H1 (cell line): ENCODE measurements around the gene FAM219A. TPM values are rescaled to one million over a fixed set of nuclear protein-coding genes. Genes with fewer than 3 reads are reported as not detected.

Experiments
- CTCF ChIA-PET: fragments of 300-600 bp; sonication (Branson Sonifier 250); formaldehyde crosslinking; loops from one replicate; lab custom pipeline; 2021; ENCODE audit not compliant: partially characterized antibody; lab: Charles Lee
- POLR2A ChIA-PET: fragments of 300-600 bp; sonication (Branson Sonifier 250); formaldehyde crosslinking; loops from one replicate; lab custom pipeline; 2021; ENCODE audit warnings: inconsistent platforms; ENCODE audit not compliant: partially characterized antibody; lab: Charles Lee
- DNase-seq, 2 experiments: peaks; one replicate each; pipeline versions ENCODE4 v3.0.0 to v3.0.0-alpha.2; 2010 to 2022; ENCODE audit warnings: low spot score in 2 of 2, low read depth in 1 of 2, mixed read lengths in 1 of 2
- FAIRE-seq: peaks from 2 replicates; lab custom pipeline; 2011; peaks lifted over from hg19 to GRCh38; lab: Jason Lieb, UNC
- H2AFZ ChIP-seq: 2 replicates; pipeline ENCODE4 v1.8.1; 2012; ENCODE audit warnings: low read length, inconsistent platforms
- H2AK5ac ChIP-seq: 2 replicates; pipeline ENCODE4 v1.6.1; 2013; ENCODE audit warnings: low read depth, low read length
- H2BK120ac ChIP-seq: replicated peaks from 2 replicates; pipeline ENCODE3; 2013; ENCODE audit warnings: low read depth, low read length, inconsistent platforms
- H2BK12ac ChIP-seq: 2 replicates; pipeline ENCODE4 v1.6.1; 2013; ENCODE audit warnings: low read depth, low read length
- H2BK15ac ChIP-seq: 2 replicates; pipeline ENCODE4 v1.6.1; 2013; ENCODE audit warnings: low read length
- H2BK20ac ChIP-seq: 2 replicates; pipeline ENCODE4 v1.6.1; 2013; ENCODE audit warnings: low read length
- H2BK5ac ChIP-seq: 2 replicates; pipeline ENCODE4 v1.6.1; 2013; ENCODE audit warnings: low read depth, low read length
- H3K14ac ChIP-seq: 2 replicates; pipeline ENCODE4 v1.6.1; 2013; ENCODE audit warnings: inconsistent platforms; ENCODE audit not compliant: insufficient read length
- H3K18ac ChIP-seq: 2 replicates; pipeline ENCODE4 v1.6.1; 2013; ENCODE audit warnings: low read length; ENCODE audit errors: extremely low read depth
- H3K23ac ChIP-seq: 2 replicates; pipeline ENCODE4 v1.6.1; 2013; ENCODE audit warnings: inconsistent platforms; ENCODE audit not compliant: insufficient read length
- H3K23me2 ChIP-seq: 2 replicates; pipeline ENCODE4 v1.6.1; 2013; ENCODE audit warnings: low read depth, low read length
- H3K27ac ChIP-seq: 2 replicates; pipeline ENCODE4 v1.6.1; 2011; ENCODE audit warnings: low read depth, low read length, inconsistent platforms
- H3K27me3 ChIP-seq, 4 experiments: replicated peaks in 1 of 4; 1 replicate in 1 of 4; 2 replicates in 3 of 4; pipeline versions ENCODE4 v1.6.1 to v1.8.1; 2011 to 2013; ENCODE audit warnings: low read length in 3 of 4, mild to moderate bottlenecking in 3 of 4, inconsistent platforms in 2 of 4, mixed read lengths in 2 of 4, moderate library complexity in 1 of 4; ENCODE audit not compliant: control insufficient read depth in 3 of 4, insufficient read depth in 3 of 4; ENCODE audit errors: extremely low read depth in 1 of 4
- H3K36me3 ChIP-seq, 4 experiments: 2 replicates each; pipeline versions ENCODE4 v1.6.1 to v1.8.1; 2011 to 2013; ENCODE audit warnings: mild to moderate bottlenecking in 4 of 4, low read length in 3 of 4, moderate library complexity in 2 of 4, control low read depth in 1 of 4, inconsistent platforms in 1 of 4; ENCODE audit not compliant: insufficient read depth in 4 of 4, control insufficient read depth in 2 of 4
- H3K4ac ChIP-seq: replicated peaks from 2 replicates; pipeline ENCODE3; 2013; ENCODE audit warnings: low read length, low read depth, mixed read lengths, inconsistent platforms; ENCODE audit not compliant: insufficient read length
- H3K4me1 ChIP-seq, 4 experiments: replicated peaks in 1 of 4; 1 replicate in 1 of 4; 2 replicates in 3 of 4; pipeline versions ENCODE4 v1.6.1 to v1.8.1; 2011 to 2013; ENCODE audit warnings: low read length in 3 of 4, inconsistent platforms in 2 of 4, mixed read lengths in 1 of 4; ENCODE audit not compliant: insufficient read depth in 4 of 4, control insufficient read depth in 3 of 4
- H3K4me2 ChIP-seq, 2 experiments: 2 replicates each; pipeline versions ENCODE4 v1.6.1 to v1.8.1; 2011 to 2013; ENCODE audit warnings: low read depth in 2 of 2, low read length in 2 of 2, control low read depth in 1 of 2, inconsistent platforms in 1 of 2, mild to moderate bottlenecking in 1 of 2; ENCODE audit not compliant: insufficient read depth in 1 of 2
- H3K4me3 ChIP-seq, 4 experiments: fragments of 200-600, 300-600 bp in 1 of 4; sonication (generic), shearing (Covaris generic), sonication (Bioruptor Twin) in 1 of 4; 2 replicates each; pipeline versions ENCODE4 v1.5.1 to v1.8.1; 2011 to 2016; ENCODE audit warnings: low read length in 4 of 4, low read depth in 3 of 4, control low read depth in 2 of 4, inconsistent platforms in 2 of 4, mild to moderate bottlenecking in 2 of 4, mixed read lengths in 1 of 4, moderate library complexity in 1 of 4; ENCODE audit not compliant: insufficient read depth in 2 of 4; ENCODE audit errors: extremely low read depth in 1 of 4
- H3K56ac ChIP-seq: replicated peaks from 2 replicates; pipeline ENCODE3; 2013; ENCODE audit warnings: low read depth, mild to moderate bottlenecking, mixed read lengths, low read length, inconsistent platforms; ENCODE audit not compliant: insufficient read length
- H3K79me1 ChIP-seq: 2 replicates; pipeline ENCODE4 v1.6.1; 2013; ENCODE audit warnings: low read depth, low read length, control low read depth
- H3K79me2 ChIP-seq, 2 experiments: 2 replicates each; pipeline versions ENCODE4 v1.6.1 to v1.8.1; 2012 to 2013; ENCODE audit warnings: low read length in 2 of 2, mild to moderate bottlenecking in 2 of 2, inconsistent platforms in 1 of 2; ENCODE audit not compliant: insufficient read depth in 2 of 2, control insufficient read depth in 1 of 2
- H3K9ac ChIP-seq, 4 experiments: replicated peaks in 1 of 4; 1 replicate in 1 of 4; 2 replicates in 3 of 4; pipeline versions ENCODE4 v1.6.1 to v1.8.1; 2011 to 2013; ENCODE audit warnings: low read depth in 3 of 4, low read length in 3 of 4, control low read depth in 2 of 4, mild to moderate bottlenecking in 2 of 4, moderate library complexity in 2 of 4, inconsistent platforms in 1 of 4; ENCODE audit errors: extremely low read depth in 1 of 4
- H3K9me3 ChIP-seq, 2 experiments: 2 replicates each; pipeline versions ENCODE4 v1.6.1 to v1.8.1; 2012 to 2013; ENCODE audit warnings: mild to moderate bottlenecking in 2 of 2, moderate library complexity in 2 of 2, control low read depth in 1 of 2, inconsistent platforms in 1 of 2, low read depth in 1 of 2, low read length in 1 of 2, mixed read lengths in 1 of 2; ENCODE audit not compliant: insufficient read depth in 2 of 2
- H4K20me1 ChIP-seq, 2 experiments: replicated peaks in 1 of 2; 2 replicates each; pipeline versions ENCODE3 to v1.8.1; 2011 to 2013; ENCODE audit warnings: inconsistent platforms in 2 of 2, low read length in 2 of 2, mild to moderate bottlenecking in 1 of 2; ENCODE audit not compliant: insufficient read depth in 2 of 2, control insufficient read depth in 1 of 2
- H4K5ac ChIP-seq: 2 replicates; pipeline ENCODE4 v1.6.1; 2013; ENCODE audit warnings: low read length, low read depth, mixed read lengths, inconsistent platforms; ENCODE audit not compliant: insufficient read length
- H4K8ac ChIP-seq: 2 replicates; pipeline ENCODE4 v1.8.0; 2013; ENCODE audit warnings: mild to moderate bottlenecking, moderate library complexity, low read length, inconsistent platforms; ENCODE audit not compliant: insufficient read depth; ENCODE audit errors: extremely low read depth
- H4K91ac ChIP-seq: replicated peaks from 2 replicates; pipeline ENCODE3; 2013; ENCODE audit warnings: low read length, mixed read lengths, inconsistent platforms; ENCODE audit not compliant: insufficient read length
- BCL11A ChIP-seq, 2 experiments: IDR thresholded peaks; one replicate each; pipeline ENCODE4 v1.6.1; 2011; ENCODE audit warnings: low read depth in 2 of 2, low read length in 2 of 2, mild to moderate bottlenecking in 2 of 2
- CBX5 ChIP-seq: fragments of 300-800, 300-1000 bp; sonication (generic); IDR thresholded peaks from 2 replicates; pipeline ENCODE4 v1.7.1; 2016; ENCODE audit warnings: antibody characterized with exemption, low read length, low read depth
- EGR1 ChIP-seq: IDR thresholded peaks from 2 replicates; pipeline ENCODE4 v1.6.1; 2011; ENCODE audit warnings: low read depth, low read length, borderline replicate concordance
- GABPA ChIP-seq: IDR thresholded peaks from 2 replicates; pipeline ENCODE4 v1.6.1; 2011; ENCODE audit warnings: mild to moderate bottlenecking, low read length, moderate library complexity, borderline replicate concordance; ENCODE audit not compliant: insufficient read depth
- GTF2F1 ChIP-seq: IDR thresholded peaks from 2 replicates; pipeline ENCODE4 v1.6.1; 2012; ENCODE audit warnings: low read depth, low read length, improper control_type of control experiment, borderline replicate concordance
- KDM5A ChIP-seq: fragments of 200-600 bp; IDR thresholded peaks from 2 replicates; pipeline ENCODE4 v1.7.1; 2012; ENCODE audit warnings: mild to moderate bottlenecking, low read length, inconsistent platforms, mixed read lengths
- SAP30 ChIP-seq: fragments of 300-600 bp; sonication (generic); IDR thresholded peaks from 2 replicates; pipeline ENCODE4 v1.7.1; 2012; ENCODE audit warnings: low read length, moderate library complexity, mild to moderate bottlenecking, inconsistent platforms; ENCODE audit not compliant: insufficient read depth, insufficient replicate concordance
- SIN3A ChIP-seq, 2 experiments: IDR thresholded peaks in 1 of 2; conservative IDR thresholded peaks in 1 of 2; 2 replicates each; pipeline ENCODE4 v1.6.1; 2011 to 2012; ENCODE audit warnings: low read length in 2 of 2, improper control_type of control experiment in 1 of 2, low read depth in 1 of 2, mild to moderate bottlenecking in 1 of 2
- SIX5 ChIP-seq: IDR thresholded peaks from 2 replicates; pipeline ENCODE4 v1.6.1; 2011; ENCODE audit warnings: mild to moderate bottlenecking, low read depth, low read length
- TAF1 ChIP-seq: IDR thresholded peaks from 2 replicates; pipeline ENCODE4 v1.6.1; 2011; ENCODE audit warnings: mild to moderate bottlenecking, low read depth, low read length
- YY1 ChIP-seq: IDR thresholded peaks from 2 replicates; pipeline ENCODE4 v1.6.1; 2011; ENCODE audit warnings: low read depth, mild to moderate bottlenecking, low read length
- WGBS, 2 experiments: shearing (Covaris generic) in 1 of 2; methylation state at CpG; one replicate each; pipeline versions ENCODE4 v1.1.6 to v1.1.7; 2013 to 2015; ENCODE audit warnings: low lambda C conversion rate in 2 of 2, mixed read lengths in 2 of 2, inconsistent platforms in 1 of 2, low coverage in 1 of 2, missing lambda C conversion rate in 1 of 2; ENCODE audit not compliant: insufficient replicate concordance in 2 of 2, insufficient coverage in 1 of 2, insufficient read length in 1 of 2; ENCODE audit errors: extremely low coverage in 1 of 2, missing lambda C conversion rate in 1 of 2; 5-methylcytosine and 5-hydroxymethylcytosine counted together
- polyA plus RNA-seq, 7 experiments: library from polyadenylated mRNA; depleted of rRNA in 3 of 7; stranded (reverse) in 5 of 7; unstranded in 2 of 7; fragments of >200 nt in 5 of 7; fragments of 200-250 nt in 2 of 7; gene quantifications; 1 replicate in 5 of 7; 2 replicates in 1 of 7; 4 replicates in 1 of 7; pipeline versions ENCODE4 v1.2.1 to v1.2.3, GENCODE V29; 2011 to 2013; ENCODE audit warnings: missing spikeins in 2 of 7, mixed read lengths in 2 of 7
- total RNA-seq: library from RNA; stranded (reverse); fragmentation: NEBNext Ultra II Directional; extraction: Animal tissue kit (Norgen Biotek cat#: 25700); gene quantifications from 2 replicates; pipeline ENCODE4 v1.2.1, GENCODE V29; 2021
- TF ChIP-seq, protein P1 (sequence below): IDR thresholded peaks from 2 replicates; pipeline ENCODE4 v1.6.1; 2011; ENCODE audit warnings: low read depth, mild to moderate bottlenecking, low read length; ENCODE audit not compliant: insufficient read depth
- TF ChIP-seq, protein P2 (sequence below): IDR thresholded peaks from 2 replicates; pipeline ENCODE4 v1.6.1; 2012; ENCODE audit warnings: inconsistent platforms

Gene FAM219A
- total and polyA plus RNA-seq, 2 of the 8 experiments (the other 6 are each of a cell fraction or from before 2014, with no cell fraction given): 7.7 to 10.4 TPM

DNA sequence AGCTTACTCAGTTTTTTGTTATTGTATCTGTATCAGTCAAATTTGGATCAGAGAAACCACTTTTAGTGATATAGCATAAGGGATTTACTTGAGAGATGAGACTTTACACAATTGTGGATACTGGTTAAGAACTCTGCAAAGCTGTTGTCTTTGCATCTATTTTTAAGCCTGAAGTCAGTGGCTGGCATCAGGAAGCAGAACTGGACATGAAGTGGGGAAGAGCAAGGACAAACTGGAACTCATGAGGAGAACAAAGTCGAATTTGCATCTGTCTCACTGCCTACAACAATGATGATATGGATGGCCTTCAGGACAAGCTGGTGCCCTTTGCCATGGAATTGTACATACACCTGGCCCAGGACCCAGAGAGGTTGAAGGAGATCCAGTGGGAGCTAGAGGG, 65.9 kb downstream of the FAM219A start:
- H4K91ac ChIP-seq: no peak overlapping the region
- no peak overlapping the region for H3K4ac ChIP-seq
- H3K14ac ChIP-seq: no peak overlapping the region
- no peak overlapping the region for H2BK12ac ChIP-seq
- H3K9ac ChIP-seq: no peak overlapping the region
- no peaks in the 10 kb centered on the region for H3K27me3 ChIP-seq
- H4K5ac ChIP-seq: no peak overlapping the region
- H3K27ac ChIP-seq: no peak overlapping the region
- no peak overlapping the region for H2AFZ ChIP-seq
- no peak overlapping the region for H3K4me3 ChIP-seq
- no peaks in the 10 kb centered on the region for H3K23me2 ChIP-seq
- H3K18ac ChIP-seq: no peak overlapping the region
- ChIA-PET CTCF (interaction anchor here (0.5 to 3.8 kb wide), 4 partner anchors 12 to 869 kb away, joined by 3 to 21 read pairs (median 6); no protein-coding TSS in a partner anchor), POLR2A (no interaction called here)
- no peaks in the 10 kb centered on the region for H3K36me3 ChIP-seq
- H3K9me3 ChIP-seq: no peaks in the 10 kb centered on the region
- H2BK120ac ChIP-seq: no peak overlapping the region
- H3K4me1 ChIP-seq: no peaks in the 10 kb centered on the region
- DNase-seq (no peak), FAIRE-seq (peak; percentile 60)
- no peak overlapping the region for H4K8ac ChIP-seq
- H3K79me2 ChIP-seq: no peaks in the 10 kb centered on the region
- H3K23ac ChIP-seq: no peak overlapping the region
- WGBS, 2 experiments: 67% methylated on average over 1 of the region's 1 CpG; no CpG with 5 or more reads in 1 of the 2 experiments
- H3K79me1 ChIP-seq: no peaks in the 10 kb centered on the region
- H3K56ac ChIP-seq: no peak overlapping the region
- no peak overlapping the region for H2BK20ac ChIP-seq
- H3K4me2 ChIP-seq: no peak overlapping the region
- no peak overlapping the region for H2BK5ac ChIP-seq
- H2BK15ac ChIP-seq: no peak overlapping the region
- H4K20me1 ChIP-seq: peaks cover 0 to 2% of the 10 kb centered on the region in 2 experiments
- no peak overlapping the region for H2AK5ac ChIP-seq
- TF ChIP-seq GTF2F1: no peak
- no peak for TF ChIP-seq SIX5
- TF ChIP-seq GABPA: no peak
- TF ChIP-seq SAP30: no peak
- TF ChIP-seq, protein P1, sequence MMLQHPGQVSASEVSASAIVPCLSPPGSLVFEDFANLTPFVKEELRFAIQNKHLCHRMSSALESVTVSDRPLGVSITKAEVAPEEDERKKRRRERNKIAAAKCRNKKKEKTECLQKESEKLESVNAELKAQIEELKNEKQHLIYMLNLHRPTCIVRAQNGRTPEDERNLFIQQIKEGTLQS: no peak
- no peak for TF ChIP-seq CBX5
- TF ChIP-seq EGR1: no peak
- TF ChIP-seq, protein P2, sequence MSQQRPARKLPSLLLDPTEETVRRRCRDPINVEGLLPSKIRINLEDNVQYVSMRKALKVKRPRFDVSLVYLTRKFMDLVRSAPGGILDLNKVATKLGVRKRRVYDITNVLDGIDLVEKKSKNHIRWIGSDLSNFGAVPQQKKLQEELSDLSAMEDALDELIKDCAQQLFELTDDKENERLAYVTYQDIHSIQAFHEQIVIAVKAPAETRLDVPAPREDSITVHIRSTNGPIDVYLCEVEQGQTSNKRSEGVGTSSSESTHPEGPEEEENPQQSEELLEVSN: no peak
- no peak for TF ChIP-seq KDM5A
- no peak for TF ChIP-seq TAF1
- TF ChIP-seq YY1: no peak
- TF ChIP-seq SIN3A (conservative IDR thresholded peaks at IDR 0.05 in 1 of 2, IDR thresholded peaks at IDR 0.05 in 1 of 2; ENCODE audit: low read depth in 1 of 2, low read length in 2 of 2): no peak
- TF ChIP-seq BCL11A (IDR thresholded peaks at IDR 0.05; ENCODE audit: low read depth in 2 of 2, low read length in 2 of 2): no peak
